Activated CD4-positive, alpha-beta T cell treated with anti-CD3 and anti-CD28 coated beads, Interleukin-2, amount 10 ng/mL, durations not matched to agents 7 days and 5 days (primary cell): ENCODE data around the gene WDFY4. TPM values are rescaled to one million over a fixed set of nuclear protein-coding genes. Genes with fewer than 3 reads are reported as not detected.

Experiments
- CTCF ChIA-PET: fragments of 350-600 bp; sonication (Branson Sonifier 250); formaldehyde crosslinking; loops from one replicate; lab custom pipeline; 2021; ENCODE audit warnings: antibody characterized with exemption; lab: Charles Lee
- POLR2A ChIA-PET: fragments of 350-600 bp; sonication (Branson Sonifier 250); formaldehyde crosslinking; loops from one replicate; lab custom pipeline; 2021; ENCODE audit warnings: antibody characterized with exemption; lab: Charles Lee
- DNase-seq: peaks from one replicate; pipeline ENCODE4 v3.0.0-alpha.2; 2020
- H3K27ac Mint-ChIP-seq: one replicate; pipeline ENCODE4 v1.8.0; 2021; ENCODE audit warnings: mild to moderate bottlenecking, moderate library complexity, mixed read lengths
- H3K27me3 Mint-ChIP-seq: one replicate; pipeline ENCODE4 v1.8.0; 2021; ENCODE audit warnings: mixed read lengths
- H3K36me3 Mint-ChIP-seq: one replicate; pipeline ENCODE4 v1.8.0; 2021; ENCODE audit warnings: low read depth, mixed read lengths
- H3K4me1 Mint-ChIP-seq: one replicate; pipeline ENCODE4 v1.8.0; 2021; ENCODE audit warnings: mixed read lengths
- H3K4me3 Mint-ChIP-seq: one replicate; pipeline ENCODE4 v1.8.0; 2021; ENCODE audit warnings: mild to moderate bottlenecking, moderate library complexity, mixed read lengths
- H3K9me3 Mint-ChIP-seq: one replicate; pipeline ENCODE4 v1.8.0; 2021; ENCODE audit warnings: mixed read lengths
- total RNA-seq, 2 experiments: library from RNA; stranded (reverse); gene quantifications; one replicate each; pipeline ENCODE4 v1.2.3, GENCODE V29; 2021

The WDFY4 gene
- total RNA-seq, 2 experiments from 2014 or later = 0.37 to 0.40 TPM

DNA sequence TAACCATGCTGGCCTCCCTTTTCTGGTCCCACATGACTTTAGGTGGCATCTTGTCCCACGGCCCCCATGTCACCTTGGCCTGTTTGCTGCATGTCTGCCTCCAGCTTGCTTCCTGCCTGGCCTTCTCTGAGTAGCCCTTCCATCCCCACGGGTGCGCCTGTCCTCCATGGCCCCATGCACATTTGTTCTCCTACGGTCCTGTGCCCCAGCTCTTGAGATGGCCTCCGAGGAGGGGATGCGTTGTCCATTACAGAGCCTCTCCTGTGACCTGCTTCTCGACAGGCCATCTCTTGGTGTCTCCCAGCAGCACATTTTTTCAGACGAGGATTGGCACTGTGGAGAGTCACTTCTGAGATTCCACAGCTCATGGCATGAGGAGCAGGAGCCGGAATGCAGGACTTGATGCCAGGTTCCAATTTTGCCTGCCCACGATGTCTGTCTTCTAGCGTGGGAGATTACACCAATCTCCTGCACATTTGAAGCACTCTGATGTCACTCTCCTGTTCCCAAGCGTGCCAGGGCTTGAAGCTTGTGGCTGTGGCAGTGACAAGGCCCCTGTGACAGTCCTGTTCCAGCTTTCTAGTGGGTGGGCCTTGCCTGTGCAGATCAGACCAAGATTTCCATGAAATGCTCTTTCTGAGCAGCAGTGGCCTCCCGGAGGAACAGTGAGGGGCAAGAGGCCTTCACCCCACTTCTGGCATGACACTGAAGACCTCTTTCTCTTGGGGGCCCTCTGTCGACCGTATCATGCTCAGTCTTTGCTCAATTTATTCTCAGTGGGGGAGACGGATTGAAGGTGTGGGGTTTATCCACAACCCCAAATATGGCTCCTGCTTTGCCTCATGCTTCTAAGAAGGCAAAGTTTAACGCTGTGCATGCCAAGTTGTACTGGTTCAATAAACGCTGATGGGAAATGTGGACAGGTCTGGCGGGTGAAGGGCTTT lies 13.4 kb downstream of the WDFY4 start:
- Mint-ChIP-seq H3K27me3 (peaks cover 5% of the 10 kb centered on the region), H3K27ac (no peak overlapping the region), H3K4me3 (no peak overlapping the region), H3K4me1 (no peaks in the 10 kb centered on the region), H3K9me3 (no peaks in the 10 kb centered on the region), H3K36me3 (no peaks in the 10 kb centered on the region)
- POLR2A ChIA-PET = no interaction called here
- CTCF ChIA-PET = no interaction called here
- DNase-seq = no peak

DNA sequence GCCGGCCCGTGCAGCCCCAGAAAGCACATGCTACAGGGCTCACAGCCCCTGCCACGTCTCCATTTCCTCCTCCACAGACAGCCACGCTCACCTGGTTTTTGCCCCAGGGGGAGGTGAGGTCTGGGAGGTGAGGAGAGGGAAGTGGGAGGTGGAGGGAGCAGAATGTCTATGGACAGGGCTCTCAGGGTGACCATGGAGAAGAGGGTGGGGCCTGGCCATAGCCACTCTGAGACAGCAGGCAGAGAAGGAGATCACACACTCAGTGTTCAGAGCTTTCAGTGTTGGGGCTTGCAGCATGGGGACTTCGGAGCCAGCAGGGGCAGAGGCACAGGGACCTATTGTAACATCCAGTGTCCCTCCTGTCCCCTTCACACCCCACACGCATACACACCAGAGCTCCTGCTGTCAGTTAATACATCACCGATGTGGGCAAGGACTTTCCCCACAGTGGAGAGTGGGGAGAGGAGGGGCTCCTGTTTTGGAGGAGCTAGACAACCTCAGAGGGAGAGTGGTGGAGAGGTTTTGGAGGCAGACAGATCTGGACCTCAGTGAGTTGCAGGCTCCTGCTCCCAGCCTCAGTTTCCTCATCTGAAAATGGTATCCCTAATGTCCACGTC lies 14.4 kb downstream of the WDFY4 start:
- ChIA-PET POLR2A (no interaction called here), CTCF (no interaction called here)
- no peaks in the 10 kb centered on the region for H3K9me3 Mint-ChIP-seq
- H3K27ac Mint-ChIP-seq = no peak overlapping the region
- no peak for DNase-seq
- no peak overlapping the region for H3K4me3 Mint-ChIP-seq
- peaks cover 5% of the 10 kb centered on the region for H3K27me3 Mint-ChIP-seq
- H3K4me1 Mint-ChIP-seq = no peaks in the 10 kb centered on the region
- H3K36me3 Mint-ChIP-seq = no peaks in the 10 kb centered on the region

DNA sequence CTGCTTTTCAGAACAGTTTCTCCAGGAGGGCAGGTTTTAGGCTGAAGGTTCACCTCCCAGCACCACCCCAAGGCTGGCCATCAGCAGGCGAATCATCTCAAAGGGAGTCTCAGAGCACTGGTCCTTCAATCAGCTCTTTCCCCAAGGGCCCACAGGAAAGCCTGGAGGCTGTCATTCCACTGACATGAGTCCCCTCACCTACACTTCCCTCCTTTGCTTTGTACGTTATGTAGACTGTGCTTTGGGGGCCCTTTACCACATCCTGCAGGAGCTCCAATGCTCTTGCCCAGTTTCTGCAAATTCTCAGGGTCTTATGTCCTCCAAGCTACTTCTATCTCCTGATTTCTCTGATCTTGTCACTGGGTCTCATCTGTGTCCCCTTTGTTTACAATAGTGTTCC lies 15.4 kb downstream of the WDFY4 start:
- Mint-ChIP-seq H3K27me3 (peaks cover 5% of the 10 kb centered on the region), H3K27ac (no peak overlapping the region), H3K4me3 (no peak overlapping the region), H3K4me1 (no peaks in the 10 kb centered on the region), H3K9me3 (no peaks in the 10 kb centered on the region), H3K36me3 (no peaks in the 10 kb centered on the region)
- CTCF ChIA-PET = no interaction called here
- DNase-seq = no peak
- POLR2A ChIA-PET = no interaction called here

DNA sequence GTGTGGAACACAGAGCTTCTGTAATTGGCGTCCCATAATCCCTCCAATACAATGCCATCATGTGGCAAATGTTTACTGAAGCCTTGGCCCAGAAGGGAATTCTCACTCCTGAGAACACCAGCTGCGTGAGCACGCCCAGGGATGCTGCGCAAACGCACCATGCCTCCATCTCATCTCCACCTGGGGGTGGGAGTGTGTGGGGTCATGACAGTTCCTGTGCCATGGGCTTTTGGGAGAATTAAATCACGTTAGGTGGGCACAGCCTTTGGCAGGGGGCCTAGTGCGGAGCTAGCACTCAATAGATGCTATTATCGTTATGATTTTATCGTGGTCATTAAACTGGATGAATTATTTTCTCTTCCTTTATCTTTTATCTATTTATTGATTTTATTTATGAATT lies 15.8 kb downstream of the WDFY4 start:
- Mint-ChIP-seq H3K9me3 (no peaks in the 10 kb centered on the region), H3K27me3 (peaks cover 5% of the 10 kb centered on the region), H3K27ac (no peak overlapping the region), H3K4me1 (no peaks in the 10 kb centered on the region), H3K36me3 (no peaks in the 10 kb centered on the region), H3K4me3 (no peak overlapping the region)
- DNase-seq = no peak
- ChIA-PET POLR2A (no interaction called here), CTCF (no interaction called here)

DNA sequence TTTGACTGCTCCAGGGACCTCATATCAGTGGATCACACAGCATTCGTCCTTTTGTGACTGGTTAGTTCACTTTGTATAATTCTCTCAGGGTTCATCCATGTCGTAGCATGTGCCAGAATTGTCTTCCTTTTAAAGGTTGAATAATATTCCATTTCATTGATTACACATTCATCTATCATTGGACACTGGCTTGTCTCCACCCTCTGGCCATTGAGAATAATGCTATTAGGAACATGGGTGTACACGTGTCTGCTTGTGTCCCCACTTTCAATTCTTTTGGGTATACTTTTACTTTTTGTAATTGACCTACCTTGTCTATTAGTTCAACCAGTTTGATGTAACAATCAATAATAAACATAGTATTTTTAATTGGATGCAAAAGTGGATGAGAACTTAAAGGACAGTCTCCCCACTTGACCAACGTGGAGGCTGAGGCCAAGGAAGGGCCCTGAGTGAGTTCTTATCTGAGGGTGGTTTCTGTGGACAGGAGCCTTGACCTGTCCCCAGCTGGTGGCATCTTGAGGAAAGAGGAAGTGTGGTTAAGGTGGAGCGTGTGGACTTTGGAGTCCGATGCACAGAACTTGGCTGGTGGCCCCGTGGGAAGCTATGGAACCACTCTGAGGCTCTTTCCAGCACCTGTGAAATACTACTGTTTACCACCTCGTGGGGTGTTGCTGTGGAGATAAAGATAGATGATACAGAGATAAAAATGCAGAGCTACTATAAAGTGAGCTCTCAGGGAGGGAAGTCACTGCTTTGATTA lies 16.6 kb downstream of the WDFY4 start:
- ChIA-PET CTCF (interaction anchor here (1.3 kb wide), 1 partner anchor 11 kb away, joined by 3 read pairs; no protein-coding TSS in a partner anchor), POLR2A (no interaction called here)
- Mint-ChIP-seq H3K9me3 (no peaks in the 10 kb centered on the region), H3K27me3 (peaks cover 7% of the 10 kb centered on the region), H3K4me1 (no peaks in the 10 kb centered on the region), H3K4me3 (no peak overlapping the region), H3K36me3 (no peaks in the 10 kb centered on the region), H3K27ac (no peak overlapping the region)
- no peak for DNase-seq

DNA sequence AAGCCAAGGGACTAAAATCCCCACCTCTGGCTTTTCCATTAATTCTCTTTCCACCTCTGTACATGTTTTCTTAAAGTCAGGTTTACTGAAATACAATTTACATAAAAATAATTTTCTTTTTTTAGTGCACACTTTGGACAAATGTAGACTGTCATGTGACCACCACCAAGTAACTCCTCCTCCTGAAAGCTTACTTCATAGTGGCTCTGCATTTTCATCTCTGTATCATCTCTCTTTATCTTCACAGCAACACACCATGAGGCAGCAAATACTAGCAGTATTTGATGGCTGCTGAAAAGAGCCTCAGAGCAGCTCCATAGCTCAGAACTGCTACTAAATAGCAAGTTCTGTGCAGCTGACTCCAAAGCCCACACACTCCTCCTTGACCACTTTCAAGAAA lies 17.3 kb downstream of the WDFY4 start:
- Mint-ChIP-seq H3K27ac (no peak overlapping the region), H3K27me3 (peaks cover 10% of the 10 kb centered on the region), H3K4me1 (no peaks in the 10 kb centered on the region), H3K9me3 (no peaks in the 10 kb centered on the region), H3K36me3 (no peaks in the 10 kb centered on the region), H3K4me3 (no peak overlapping the region)
- no peak for DNase-seq
- ChIA-PET CTCF (interaction anchor here (1.3 kb wide), 1 partner anchor 10 kb away, joined by 3 read pairs; no protein-coding TSS in a partner anchor), POLR2A (no interaction called here)

DNA sequence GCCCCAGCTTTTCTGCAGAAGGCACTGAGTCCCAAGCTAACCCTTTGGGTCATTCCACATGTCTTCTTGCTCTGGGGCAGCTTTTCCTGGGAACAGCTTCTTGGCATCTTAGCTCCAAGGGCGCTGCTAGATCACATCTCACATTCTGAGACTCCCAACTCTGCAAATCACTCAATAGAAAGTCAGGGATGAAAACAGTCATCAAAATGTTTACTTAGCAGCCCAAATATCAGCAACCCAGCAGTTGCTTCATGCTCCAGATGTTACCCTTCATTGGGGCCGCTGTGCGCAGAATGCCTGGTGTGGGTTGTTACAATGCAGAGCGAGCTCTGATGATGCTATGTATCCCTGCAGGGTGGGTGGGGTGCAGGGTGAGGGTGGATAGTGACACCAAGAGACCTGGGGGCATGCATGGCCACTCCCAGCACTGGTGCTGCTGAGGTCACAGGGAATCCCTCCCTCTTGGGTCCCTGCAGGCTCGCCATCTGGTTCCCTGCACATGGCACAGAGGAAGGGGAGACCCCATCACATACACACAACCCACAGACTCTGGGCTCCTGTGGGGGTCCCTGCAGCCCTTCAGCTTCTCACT lies 19.0 kb downstream of the WDFY4 start:
- Mint-ChIP-seq H3K36me3 (no peaks in the 10 kb centered on the region), H3K9me3 (no peaks in the 10 kb centered on the region), H3K27me3 (peaks cover 20% of the 10 kb centered on the region), H3K4me1 (no peaks in the 10 kb centered on the region), H3K4me3 (no peak overlapping the region), H3K27ac (no peak overlapping the region)
- CTCF ChIA-PET = interaction anchor here (0.9 kb wide), 1 partner anchor 10 kb away, joined by 3 read pairs; no protein-coding TSS in a partner anchor
- POLR2A ChIA-PET = no interaction called here
- no peak for DNase-seq

DNA sequence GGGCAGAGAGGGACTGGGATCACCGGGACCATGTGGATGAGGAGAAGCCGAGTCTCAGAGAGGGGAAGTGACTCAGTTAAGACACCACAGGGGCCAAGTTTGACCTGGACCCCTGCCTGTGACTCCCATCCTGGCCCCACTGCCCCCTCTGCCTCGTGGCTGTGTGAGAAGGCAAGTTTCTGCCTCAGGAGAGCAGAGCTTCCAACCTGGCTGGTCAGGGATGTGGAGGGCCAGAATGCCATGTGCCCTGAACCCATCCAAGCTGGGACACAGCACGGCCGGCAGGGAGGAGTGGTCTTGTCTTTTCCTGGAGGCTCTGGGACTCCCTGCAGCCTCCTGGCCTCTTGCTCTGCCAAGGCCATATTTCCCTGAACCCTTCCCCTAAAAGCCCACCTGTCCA lies 19.5 kb downstream of the WDFY4 start:
- Mint-ChIP-seq H3K9me3 (no peaks in the 10 kb centered on the region), H3K4me3 (no peak overlapping the region), H3K36me3 (no peaks in the 10 kb centered on the region), H3K27me3 (peaks cover 20% of the 10 kb centered on the region), H3K27ac (no peak overlapping the region), H3K4me1 (no peaks in the 10 kb centered on the region)
- no peak for DNase-seq
- ChIA-PET POLR2A (no interaction called here), CTCF (no interaction called here)

DNA sequence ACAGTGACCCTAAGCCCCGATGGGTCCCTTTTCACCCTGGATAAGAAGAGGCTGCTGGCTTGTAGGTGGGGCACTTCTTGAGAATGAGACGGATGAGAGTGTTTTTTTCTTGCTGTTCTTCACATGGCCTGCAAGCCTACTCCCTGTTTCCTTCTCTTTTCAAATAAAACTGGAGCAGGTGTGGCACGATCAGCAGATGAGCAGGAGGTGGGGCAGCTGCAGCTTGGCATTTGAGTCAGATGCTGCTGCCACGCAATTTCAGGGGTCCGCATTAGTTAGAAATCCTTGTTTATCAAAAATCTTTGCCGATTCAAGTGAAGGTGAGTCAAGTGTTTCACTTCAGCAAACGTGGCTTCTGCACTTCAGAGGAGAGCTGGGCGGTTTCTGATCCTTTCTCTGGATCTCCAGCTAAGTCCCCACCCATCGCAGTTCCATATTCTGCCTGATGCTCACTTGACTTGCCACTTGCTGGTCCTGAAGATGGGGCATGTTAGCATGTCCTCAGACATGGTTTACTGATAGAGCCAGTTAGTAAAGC lies 20.8 kb downstream of the WDFY4 start:
- CTCF ChIA-PET = no interaction called here

DNA sequence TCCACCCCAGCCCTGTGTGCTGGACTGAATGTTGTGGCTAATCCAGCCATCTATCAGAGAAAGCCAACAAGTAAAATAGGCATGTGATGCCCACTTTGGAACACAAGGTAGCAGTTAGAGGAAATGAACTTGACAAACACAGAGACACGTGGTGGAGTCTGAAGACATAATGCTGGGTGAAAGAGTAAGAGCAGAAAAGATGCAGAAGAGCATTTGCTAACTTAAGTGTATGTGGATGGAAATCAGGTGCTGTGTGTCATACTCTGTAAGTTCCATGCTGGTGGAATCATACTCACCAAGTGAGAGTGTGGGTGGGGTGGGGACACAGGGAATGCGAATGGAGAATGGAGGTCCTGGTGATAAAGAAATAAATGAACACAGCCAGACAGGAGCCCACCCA lies 22.8 kb downstream of the WDFY4 start:
- Mint-ChIP-seq H3K4me1 (no peaks in the 10 kb centered on the region), H3K27me3 (peaks cover 17% of the 10 kb centered on the region), H3K4me3 (no peak overlapping the region), H3K9me3 (no peaks in the 10 kb centered on the region), H3K27ac (no peak overlapping the region), H3K36me3 (no peaks in the 10 kb centered on the region)
- ChIA-PET POLR2A (no interaction called here), CTCF (no interaction called here)
- DNase-seq = no peak

More for the DNA sequence above, 20.8 kb downstream of the WDFY4 start:
- H3K36me3 Mint-ChIP-seq = no peaks in the 10 kb centered on the region
- H3K4me3 Mint-ChIP-seq = no peak overlapping the region
- no peaks in the 10 kb centered on the region for H3K9me3 Mint-ChIP-seq
- H3K27ac Mint-ChIP-seq = no peak overlapping the region
- no peak for DNase-seq
- H3K27me3 Mint-ChIP-seq = peaks cover 21% of the 10 kb centered on the region
- POLR2A ChIA-PET = no interaction called here
- H3K4me1 Mint-ChIP-seq = no peaks in the 10 kb centered on the region

DNA sequence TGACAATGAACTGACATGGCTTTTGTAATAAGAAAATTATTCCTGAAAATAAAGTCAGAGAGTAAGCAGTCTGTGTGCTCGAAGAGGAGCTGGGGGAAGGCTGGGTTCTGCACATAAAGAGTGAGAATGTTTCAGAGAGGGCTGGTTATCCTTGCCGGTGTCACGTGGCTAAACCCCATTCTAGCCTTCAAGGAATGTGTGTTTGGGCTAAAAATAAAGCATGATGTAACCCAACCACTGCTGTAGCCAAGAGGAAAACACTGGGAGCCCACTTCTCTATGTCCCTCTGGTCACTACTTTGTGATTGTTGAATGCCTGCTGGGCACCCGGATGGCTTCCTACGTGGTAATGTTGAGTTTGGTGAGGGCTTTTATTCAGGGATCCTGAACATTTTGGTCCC lies 23.5 kb downstream of the WDFY4 start:
- CTCF ChIA-PET = no interaction called here
- Mint-ChIP-seq H3K9me3 (no peaks in the 10 kb centered on the region), H3K4me1 (no peaks in the 10 kb centered on the region), H3K36me3 (no peaks in the 10 kb centered on the region), H3K4me3 (no peak overlapping the region), H3K27me3 (peaks cover 16% of the 10 kb centered on the region), H3K27ac (no peak overlapping the region)
- POLR2A ChIA-PET = no interaction called here
- no peak for DNase-seq

DNA sequence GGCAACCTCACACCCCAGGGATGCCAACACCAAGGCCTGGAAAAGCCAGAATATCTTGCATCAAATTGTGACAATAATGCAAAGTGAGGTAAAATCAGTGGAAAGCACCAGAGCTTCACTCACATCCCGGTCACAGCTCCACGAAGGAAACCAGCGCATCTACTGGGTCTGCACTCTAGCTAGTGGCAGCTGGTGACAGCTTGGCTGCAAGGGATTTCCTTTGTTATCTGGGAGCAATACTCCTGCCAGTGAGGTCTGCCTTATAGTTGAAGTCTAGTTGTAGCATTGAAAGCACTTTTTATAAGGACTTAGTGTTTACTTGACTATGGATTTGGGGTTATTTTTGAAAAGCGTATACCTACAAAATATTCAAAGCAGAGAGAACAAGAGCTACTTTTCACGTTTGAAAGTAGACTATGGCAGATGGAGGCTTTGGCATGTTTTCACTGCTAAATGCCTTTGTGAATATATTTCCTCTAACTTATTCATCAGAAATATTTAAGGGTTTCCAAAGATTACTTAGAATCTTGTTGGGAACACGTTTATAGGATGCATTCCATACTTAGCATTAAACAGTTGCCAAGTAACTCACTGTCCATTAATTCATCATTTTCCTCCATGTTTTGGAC lies 26.1 kb downstream of the WDFY4 start:
- no peaks in the 10 kb centered on the region for H3K4me1 Mint-ChIP-seq
- H3K36me3 Mint-ChIP-seq = no peaks in the 10 kb centered on the region
- H3K9me3 Mint-ChIP-seq = peaks cover 5% of the 10 kb centered on the region
- ChIA-PET CTCF (interaction anchor here (0.7 kb wide), 1 partner anchor 274 kb away, joined by 4 read pairs; no protein-coding TSS in a partner anchor), POLR2A (no interaction called here)
- H3K27ac Mint-ChIP-seq = no peak overlapping the region
- no peak overlapping the region for H3K4me3 Mint-ChIP-seq
- peaks cover 16% of the 10 kb centered on the region for H3K27me3 Mint-ChIP-seq
- DNase-seq = no peak
